Smooth muscle cell (in vitro differentiated cells): ENCODE results near the gene USP8. TPM values are rescaled to one million over a fixed set of nuclear protein-coding genes. Genes with fewer than 3 reads are reported as not detected.
"Not testable (repeated sequence)": the region's sequence is repeated elsewhere in the genome, so short reads cannot be mapped to it uniquely, and the experiment has no call there.

Experiments
- DNase-seq: peaks from one replicate; lab custom pipeline; 2025; ENCODE audit not compliant: unreplicated experiment; lab: John Stamatoyannopoulos, UW
- H2AFZ ChIP-seq: fragments of 200-600 bp; sonication (generic); 2 replicates; pipeline ENCODE4 v1.6.0; 2016; ENCODE audit warnings: antibody characterized with exemption, low read depth, mild to moderate bottlenecking
- H3F3A ChIP-seq: fragments of 200-600 bp; sonication (generic); 2 replicates; pipeline ENCODE4 v1.6.0; 2017; ENCODE audit warnings: antibody characterized with exemption, low read depth
- H3K27ac ChIP-seq: fragments of 200-600 bp; sonication (generic); 2 replicates; pipeline ENCODE4 v1.5.1; 2016; ENCODE audit warnings: low read depth, mild to moderate bottlenecking
- H3K27me3 ChIP-seq: fragments of 200-600 bp; sonication (generic); 2 replicates; pipeline ENCODE4 v1.6.1; 2016; ENCODE audit warnings: low read depth, mild to moderate bottlenecking
- H3K36me3 ChIP-seq: fragments of 200-600 bp; sonication (generic); 2 replicates; pipeline ENCODE4 v1.5.1; 2016; ENCODE audit warnings: low read depth
- H3K4me1 ChIP-seq: fragments of 200-600 bp; sonication (generic); 2 replicates; pipeline ENCODE4 v1.5.1; 2016; ENCODE audit warnings: low read depth
- H3K4me2 ChIP-seq: fragments of 200-600 bp; sonication (generic); 2 replicates; pipeline ENCODE4 v1.6.0; 2016; ENCODE audit warnings: mild to moderate bottlenecking
- H3K4me3 ChIP-seq: fragments of 200-600 bp; sonication (generic); 2 replicates; pipeline ENCODE4 v1.5.1; 2016; ENCODE audit warnings: mild to moderate bottlenecking
- H3K79me2 ChIP-seq: fragments of 200-600 bp; sonication (generic); 2 replicates; pipeline ENCODE4 v1.6.0; 2016; ENCODE audit warnings: low read depth, mild to moderate bottlenecking
- H3K9ac ChIP-seq: fragments of 200-600 bp; sonication (generic); 2 replicates; pipeline ENCODE4 v1.6.0; 2016; ENCODE audit warnings: low read depth
- H3K9me3 ChIP-seq: fragments of 200-600 bp; sonication (generic); replicated peaks from 2 replicates; pipeline ENCODE4 v1.5.1; 2016; ENCODE audit warnings: low read depth
- H4K20me1 ChIP-seq: fragments of 200-600 bp; sonication (generic); 2 replicates; pipeline ENCODE4 v1.6.0; 2016; ENCODE audit warnings: low read depth
- CTCF ChIP-seq: fragments of 200-600 bp; sonication (generic); IDR thresholded peaks from 2 replicates; pipeline ENCODE4 v1.5.1; 2017; ENCODE audit warnings: borderline replicate concordance, mild to moderate bottlenecking, antibody characterized with exemption; ENCODE audit not compliant: insufficient read depth, poor library complexity, severe bottlenecking
- WGBS: methylation state at CpG from one replicate; pipeline ENCODE4 v1.1.7; 2016; ENCODE audit warnings: low lambda C conversion rate; 5-methylcytosine and 5-hydroxymethylcytosine counted together
- polyA plus RNA-seq: library from polyadenylated mRNA; unstranded; fragments of >200 nt; fragmentation: Nextera tagmentation; extraction: Ambion mirVana; gene quantifications from 2 replicates; pipeline ENCODE4 v1.2.1, GENCODE V29; 2016
- total RNA-seq: library from RNA; depleted of rRNA; stranded (reverse); fragments of >200 nt; gene quantifications from 2 replicates; pipeline ENCODE4 v1.2.3, GENCODE V29; 2014

Gene USP8
- total and polyA plus RNA-seq, 2 experiments from 2014 or later, result 46.0 to 50.4 TPM

- no peaks in the 10 kb centered on the region for H3K79me2 ChIP-seq
- H3K4me1 ChIP-seq, result no peaks in the 10 kb centered on the region
- H4K20me1 ChIP-seq, result no peaks in the 10 kb centered on the region
- no peak overlapping the region for H3K4me3 ChIP-seq
- no peak overlapping the region for H3K9ac ChIP-seq
- H3K27me3 ChIP-seq, result no peaks in the 10 kb centered on the region
- H3K36me3 ChIP-seq, result no peaks in the 10 kb centered on the region
- no peaks in the 10 kb centered on the region for H3F3A ChIP-seq
- TF ChIP-seq CTCF, result no peak
- no peak overlapping the region for H3K27ac ChIP-seq
- no peak for DNase-seq
- H2AFZ ChIP-seq, result no peak overlapping the region
- H3K4me2 ChIP-seq, result no peak overlapping the region
- 73% methylated on average over 1 of the region's 1 CpG for WGBS
- no peaks in the 10 kb centered on the region for H3K9me3 ChIP-seq
These were observed 7.3 kb upstream of the USP8 start for GRCh38 chr15:50416890-50417289.

- no peak for TF ChIP-seq CTCF
- WGBS, result 94% methylated on average over 9 of the region's 9 CpGs
These were observed 6.1 kb upstream of the USP8 start for GRCh38 chr15:50418041-50418583.

GRCh38 chr15:50425219-50425618, 1.0 kb downstream of the USP8 start:
- 49% methylated on average over 5 of the region's 5 CpGs for WGBS
- Histone ChIP-seq H3K9ac (peak overlapping the region; percentile 93), H3K79me2 (peaks cover 60% of the 10 kb centered on the region), H3K4me1 (peaks cover 13% of the 10 kb centered on the region), H4K20me1 (peaks cover 41% of the 10 kb centered on the region), H3K27ac (peak overlapping the region; percentile 85), H3K9me3 (no peaks in the 10 kb centered on the region), H3F3A (peaks cover 6% of the 10 kb centered on the region), H3K36me3 (no peaks in the 10 kb centered on the region), H2AFZ (no peak overlapping the region), H3K4me2 (peak overlapping the region; percentile 91), H3K27me3 (no peaks in the 10 kb centered on the region), H3K4me3 (peak overlapping the region; percentile 83)
- TF ChIP-seq CTCF, result no peak
- no peak for DNase-seq

More at GRCh38 chr15:50418041-50418583, 6.1 kb upstream of the USP8 start:
- no peaks in the 10 kb centered on the region for H3K4me1 ChIP-seq
- no peak overlapping the region for H3K27ac ChIP-seq
- no peak overlapping the region for H3K9ac ChIP-seq
- no peaks in the 10 kb centered on the region for H3K79me2 ChIP-seq
- H4K20me1 ChIP-seq, result no peaks in the 10 kb centered on the region
- H3K36me3 ChIP-seq, result no peaks in the 10 kb centered on the region
- no peak for DNase-seq
- H3K4me3 ChIP-seq, result no peak overlapping the region
- no peaks in the 10 kb centered on the region for H3F3A ChIP-seq
- H3K27me3 ChIP-seq, result no peaks in the 10 kb centered on the region
- no peak overlapping the region for H2AFZ ChIP-seq
- no peak overlapping the region for H3K4me2 ChIP-seq
- H3K9me3 ChIP-seq, result no peaks in the 10 kb centered on the region

- not testable (repeated sequence) for H3K27me3 ChIP-seq, H3F3A ChIP-seq, H2AFZ ChIP-seq, DNase-seq, H3K36me3 ChIP-seq, H3K9me3 ChIP-seq
- peak overlapping the region; percentile 83 for H3K4me3 ChIP-seq
- H3K79me2 ChIP-seq, result peaks cover 65% of the 10 kb centered on the region
- peak overlapping the region; percentile 91 for H3K4me2 ChIP-seq
- peaks cover 47% of the 10 kb centered on the region for H4K20me1 ChIP-seq
- peaks cover 13% of the 10 kb centered on the region for H3K4me1 ChIP-seq
- peak overlapping the region; percentile 85 for H3K27ac ChIP-seq
- WGBS, result 92% methylated on average over 17 of the region's 17 CpGs
- peak overlapping the region; percentile 93 for H3K9ac ChIP-seq
These were observed 1.6 kb downstream of the USP8 start for GRCh38 chr15:50425678-50426246.
